SK-N-MC (cell line): Measurements from ENCODE around the gene RCOR2.

Experiments
- EZH2 ChIP-seq: fragments of 200-600 bp; sonication (generic); IDR thresholded peaks from one replicate; pipeline ENCODE4 v1.6.1; 2017; ENCODE audit warnings: antibody characterized with exemption
- FOXP2 ChIP-seq: optimal IDR thresholded peaks from 2 replicates; pipeline ENCODE3; 2011; ENCODE audit warnings: mild to moderate bottlenecking, moderate library complexity; ENCODE audit not compliant: insufficient read depth; ENCODE audit errors: extremely low read length, control extremely low read depth
- POLR2AphosphoS5 ChIP-seq: IDR thresholded peaks from 2 replicates; pipeline ENCODE4 v1.6.1; 2012; ENCODE audit warnings: mild to moderate bottlenecking, low read depth, low read length, borderline replicate concordance

DNA sequence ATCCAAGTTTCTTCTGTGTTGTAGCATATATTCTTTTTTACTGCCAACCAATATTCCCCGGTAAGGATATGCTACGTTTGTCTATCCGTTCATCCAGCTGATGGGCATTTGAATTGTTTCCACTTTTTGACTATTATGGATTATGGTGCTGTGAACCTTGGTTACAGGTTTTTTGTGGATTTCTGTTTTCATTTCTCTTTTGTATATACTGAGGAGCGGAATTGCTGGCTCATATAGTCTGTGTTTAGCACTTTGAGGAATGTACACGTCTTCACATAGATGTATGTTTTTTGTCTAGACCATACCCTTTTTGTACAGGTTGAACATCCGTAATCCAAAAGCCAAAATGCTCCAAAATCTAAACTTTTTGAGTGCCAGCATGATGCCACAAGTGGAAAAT lies 23.6 kb downstream of the RCOR2 start:
- no peak for TF ChIP-seq EZH2
- no peak for TF ChIP-seq POLR2AphosphoS5
- TF ChIP-seq FOXP2 = no peak
